ENCODE measurements around the gene INPP5A.

The INPP5A gene

GRCh38 chr10:132532749-132533560, 4.6 kb upstream of the INPP5A start:
- H3K4me3 ChIP-seq (ENCODE audit: low read length): no peak overlapping the region
- TF ChIP-seq ZNF274 (IDR thresholded peaks at IDR 0.05; ENCODE audit: low read depth, low read length): no peak

- TF ChIP-seq ZNF274 (IDR thresholded peaks at IDR 0.05; ENCODE audit: low read depth, low read length): no peak
- no peak overlapping the region for H3K4me3 ChIP-seq (ENCODE audit: low read length)
Measured at GRCh38 chr10:132533571-132534260, 3.9 kb upstream of the INPP5A start.

DNA sequence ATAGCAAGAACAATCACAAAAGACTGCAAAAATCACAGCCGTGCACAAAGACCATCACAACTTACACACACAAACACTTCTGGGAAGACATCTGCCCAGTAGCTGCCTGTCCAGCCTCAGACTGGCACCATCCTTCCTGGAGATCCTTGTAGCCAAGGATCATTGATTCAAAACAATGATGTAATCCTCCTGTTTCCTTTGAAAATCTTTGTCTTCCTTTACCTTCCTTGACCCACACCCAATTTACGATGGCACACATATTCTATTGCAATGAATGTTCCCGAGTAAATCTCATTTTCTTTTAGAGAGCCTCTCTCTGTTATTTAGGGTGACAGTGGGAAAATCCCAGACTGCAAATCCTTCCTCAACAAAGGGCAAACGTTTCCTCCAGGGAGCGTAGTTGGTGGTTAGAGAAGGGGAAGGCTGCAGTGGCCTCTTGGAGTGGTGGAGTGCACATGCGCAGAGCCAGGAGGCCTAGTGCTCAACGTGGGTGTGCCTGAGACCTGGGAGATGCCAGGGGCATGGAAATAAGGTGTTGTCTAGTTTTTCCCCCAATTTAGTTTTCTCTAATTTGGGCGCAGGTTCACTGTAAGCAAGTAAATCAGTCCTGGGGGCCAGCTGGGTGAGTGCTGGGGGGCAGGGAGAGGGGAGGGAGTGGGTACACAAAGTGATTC, 3.1 kb upstream of the INPP5A start:
- H3K4me3 ChIP-seq (ENCODE audit: low read length): no peak overlapping the region
- TF ChIP-seq ZNF274 (IDR thresholded peaks at IDR 0.05; ENCODE audit: low read depth, low read length): no peak

GRCh38 chr10:132535065-132535651, 2.4 kb upstream of the INPP5A start:
- TF ChIP-seq ZNF274 (IDR thresholded peaks at IDR 0.05; ENCODE audit: low read depth, low read length): no peak
- H3K4me3 ChIP-seq (ENCODE audit: low read length): no peak overlapping the region

DNA sequence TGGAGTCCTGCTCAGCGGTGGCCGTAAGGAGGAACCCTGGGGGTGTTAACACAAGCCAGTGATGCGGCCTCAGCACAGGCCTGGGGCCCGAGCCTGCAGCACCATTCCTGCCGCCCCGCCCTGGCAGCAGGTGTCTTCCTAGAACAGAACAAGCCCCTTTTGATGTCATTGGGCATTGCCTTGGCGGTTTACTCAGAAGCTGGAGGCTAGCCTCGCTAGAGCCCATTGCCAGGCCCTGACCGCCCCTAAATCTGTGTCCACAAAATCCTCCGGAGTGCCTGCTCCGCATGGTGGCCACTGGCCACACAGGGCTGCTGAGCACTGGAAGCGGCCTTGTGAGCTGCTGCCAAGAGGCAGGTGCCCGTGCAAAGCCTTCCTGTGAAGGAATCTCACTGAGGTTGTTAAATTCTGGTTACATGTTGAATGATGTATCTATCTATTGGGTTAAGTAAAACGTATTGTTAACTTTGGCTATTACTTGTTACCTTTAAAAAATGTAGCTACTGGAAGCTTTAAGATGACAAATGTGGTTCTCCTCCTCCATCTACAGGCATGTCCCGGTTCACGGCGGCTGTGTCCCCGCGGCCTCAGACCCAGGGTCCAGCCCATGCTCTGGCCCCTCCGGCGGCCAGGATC, 1.2 kb upstream of the INPP5A start:
- TF ChIP-seq ZNF274 (IDR thresholded peaks at IDR 0.05; ENCODE audit: low read depth, low read length): no peak
- H3K4me3 ChIP-seq (ENCODE audit: low read length): peak overlapping the region; percentile 76; the same call in 1 of the 2 replicates

- no peak for TF ChIP-seq ZNF274 (IDR thresholded peaks at IDR 0.05; ENCODE audit: low read depth, low read length)
- H3K4me3 ChIP-seq (ENCODE audit: low read length): peak overlapping the region; percentile 76; the same call in 1 of the 2 replicates
Measured at GRCh38 chr10:132536877-132537683, 507 bp upstream of the INPP5A start.

DNA sequence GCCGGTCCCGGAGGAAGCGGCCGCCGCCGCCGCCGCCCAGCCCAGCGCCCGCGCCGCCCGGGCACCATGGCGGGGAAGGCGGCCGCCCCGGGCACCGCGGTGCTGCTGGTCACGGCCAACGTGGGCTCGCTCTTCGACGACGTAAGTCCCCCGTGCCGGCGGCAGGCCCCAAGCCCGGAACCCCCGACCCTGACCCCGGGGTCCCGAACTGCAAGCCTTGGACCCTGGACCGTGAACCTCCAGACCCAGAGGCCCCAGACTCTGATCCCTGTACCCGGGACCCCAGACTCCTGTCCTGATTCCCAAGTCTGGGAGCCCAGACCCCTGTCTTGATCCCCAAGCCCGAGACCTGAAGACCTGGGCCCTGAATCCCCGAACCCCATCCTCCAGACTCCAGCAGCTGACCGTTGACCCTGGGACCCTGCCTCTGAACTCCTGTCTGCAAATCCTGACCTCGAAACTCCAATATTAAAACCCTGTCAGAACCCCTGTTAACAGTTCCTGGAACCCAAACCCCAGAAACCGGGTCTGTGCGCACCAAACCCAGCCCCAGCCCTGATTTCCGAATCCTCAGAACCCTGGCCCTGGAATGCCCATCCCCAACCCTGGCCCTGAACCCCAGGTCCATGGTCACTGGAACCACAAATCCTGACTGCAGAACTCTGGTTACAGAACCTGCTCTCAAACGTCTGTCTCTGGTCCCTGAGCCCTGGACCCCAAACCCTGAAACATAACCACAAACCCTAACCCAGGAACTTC, 623 bp downstream of the INPP5A start:
- no peak for TF ChIP-seq ZNF274 (IDR thresholded peaks at IDR 0.05; ENCODE audit: low read depth, low read length)
- H3K4me3 ChIP-seq (ENCODE audit: low read length): peak overlapping the region; percentile 85

- no peak for TF ChIP-seq ZNF274 (IDR thresholded peaks at IDR 0.05; ENCODE audit: low read depth, low read length)
- peak overlapping the region; percentile 85; the same call in 1 of the 2 replicates for H3K4me3 ChIP-seq (ENCODE audit: low read length)
Measured at GRCh38 chr10:132538790-132539421, 1.3 kb downstream of the INPP5A start.

DNA sequence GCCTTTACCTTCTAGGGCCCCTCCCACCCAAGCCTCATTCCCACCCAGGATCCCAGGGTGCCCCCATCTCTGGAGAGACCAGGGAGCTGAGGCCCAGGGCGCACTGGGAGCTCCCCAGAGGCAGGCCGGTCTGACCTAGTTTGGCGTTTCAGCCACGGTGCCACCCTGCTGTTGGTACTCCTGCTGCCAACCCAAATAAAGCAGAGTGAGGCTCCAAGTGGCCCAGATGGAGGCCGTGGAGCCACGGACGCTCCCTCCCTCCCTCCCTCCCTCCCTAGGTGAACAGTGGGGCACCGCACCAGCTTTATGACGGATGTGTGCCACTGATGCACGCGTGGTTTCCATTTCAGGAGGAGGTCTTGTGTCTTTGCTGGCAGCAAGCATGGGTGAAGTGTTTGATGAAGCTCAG, 1.8 kb downstream of the INPP5A start:
- H3K4me3 ChIP-seq (ENCODE audit: low read length): peak overlapping the region; percentile 85; the same call in 1 of the 2 replicates
- no peak for TF ChIP-seq ZNF274 (IDR thresholded peaks at IDR 0.05; ENCODE audit: low read depth, low read length)

DNA sequence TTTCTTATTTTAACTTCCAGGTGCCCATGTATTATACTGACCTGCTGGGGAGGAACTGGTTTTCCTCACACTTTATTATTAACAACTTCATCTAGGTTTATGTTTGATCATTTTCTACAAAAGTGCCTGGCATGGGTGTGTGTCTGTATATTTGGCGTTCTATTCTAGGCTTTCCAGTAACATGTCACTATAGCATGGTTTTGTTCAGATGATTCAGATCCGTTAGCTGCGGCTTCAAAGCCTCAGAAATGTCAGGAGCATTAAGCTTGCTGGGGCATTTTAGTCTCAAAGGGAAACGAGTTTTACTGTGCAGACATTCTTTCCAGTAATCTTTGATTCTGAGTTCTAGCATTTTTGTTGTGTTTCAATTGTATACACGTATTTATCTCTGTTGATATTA, 2.3 kb downstream of the INPP5A start:
- peak overlapping the region; percentile 85; the same call in 1 of the 2 replicates for H3K4me3 ChIP-seq (ENCODE audit: low read length)

DNA sequence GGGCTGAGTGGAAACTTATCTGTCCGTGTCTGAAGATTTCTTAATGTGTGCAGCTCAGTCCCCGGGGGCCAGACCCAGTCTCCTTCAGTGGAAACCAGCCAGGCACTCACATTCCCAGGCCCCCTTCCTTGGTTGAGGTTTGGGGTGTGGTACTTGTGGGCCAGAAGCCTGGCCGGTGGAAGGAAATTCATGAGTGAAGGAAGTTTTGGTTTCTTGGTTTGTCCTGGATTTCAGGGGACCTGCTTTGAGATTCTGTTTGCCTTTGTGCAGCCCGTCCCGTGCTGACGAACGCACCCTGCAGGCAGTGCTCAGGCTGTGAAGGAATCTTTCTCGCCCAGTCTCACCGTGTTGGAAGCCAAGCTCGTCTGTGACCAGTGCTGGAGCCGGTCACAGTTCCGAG, 2.9 kb downstream of the INPP5A start:
- peak overlapping the region; percentile 41; the same call in 1 of the 2 replicates for H3K4me3 ChIP-seq (ENCODE audit: low read length)
- TF ChIP-seq ZNF274 (IDR thresholded peaks at IDR 0.05; ENCODE audit: low read depth, low read length): no peak

More for the DNA sequence above, 2.3 kb downstream of the INPP5A start:
- TF ChIP-seq ZNF274 (IDR thresholded peaks at IDR 0.05; ENCODE audit: low read depth, low read length): no peak

DNA sequence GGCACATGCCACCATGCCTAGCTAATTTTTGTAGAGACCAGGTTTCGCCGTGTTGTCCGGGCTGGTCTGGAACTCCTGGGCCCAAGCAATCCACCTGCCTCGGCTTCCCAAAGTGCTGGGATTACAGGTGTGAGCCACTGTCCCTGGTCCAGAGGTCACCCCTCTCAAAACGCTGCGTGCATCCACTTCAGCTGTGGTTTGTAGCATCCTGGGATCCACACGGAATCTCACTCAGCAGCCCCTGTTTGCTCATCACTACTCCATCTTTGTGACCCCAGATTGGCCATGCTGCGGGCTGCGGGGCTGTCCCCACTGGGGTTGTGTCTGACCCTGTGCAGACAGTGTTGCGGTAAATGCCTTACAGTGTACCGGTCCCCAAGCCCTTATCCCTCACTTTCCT, 3.5 kb downstream of the INPP5A start:
- H3K4me3 ChIP-seq (ENCODE audit: low read length): no peak overlapping the region
- no peak for TF ChIP-seq ZNF274 (IDR thresholded peaks at IDR 0.05; ENCODE audit: low read depth, low read length)
